ENCODE results near the gene PSD2. TPM values are rescaled to one million over a fixed set of nuclear protein-coding genes. Genes with fewer than 3 reads are reported as not detected.
A peak's percentile ranks its signal among the peaks of the same experiment; 100 is the strongest.

The PSD2 gene
- total and polyA plus RNA-seq, 2 of the 13 experiments (the other 11 are each of a cell fraction or from before 2014, with no cell fraction given) = 0.07 TPM; not detected in 1

DNA sequence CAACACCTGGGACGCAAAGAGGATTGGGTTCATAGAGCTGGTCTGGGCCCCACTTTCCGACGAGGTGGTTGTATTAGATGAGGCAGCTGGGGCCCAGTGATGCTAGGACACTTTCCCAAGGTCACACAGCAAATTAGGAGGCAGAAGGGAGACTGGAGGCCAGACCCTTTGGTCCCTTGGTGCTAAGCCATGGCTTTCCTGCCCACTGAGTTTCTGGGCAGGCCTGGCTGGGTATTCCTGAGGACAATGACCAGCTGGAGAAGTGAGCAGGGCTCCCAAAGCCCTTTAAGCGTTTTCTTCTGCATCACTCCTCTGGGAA lies 66.2 kb downstream of the PSD2 start:
- in situ Hi-C loops (cut with HindIII; ENCODE audit: extremely low pct_ligation_motif_present, low pct_unique_long_range_greater_than_20kb) = no loop called here
- FAIRE-seq = no peak
- CTCF ChIA-PET (ENCODE audit: low intra/inter-chr PET ratio, low total read pairs) = no interaction called here

DNA sequence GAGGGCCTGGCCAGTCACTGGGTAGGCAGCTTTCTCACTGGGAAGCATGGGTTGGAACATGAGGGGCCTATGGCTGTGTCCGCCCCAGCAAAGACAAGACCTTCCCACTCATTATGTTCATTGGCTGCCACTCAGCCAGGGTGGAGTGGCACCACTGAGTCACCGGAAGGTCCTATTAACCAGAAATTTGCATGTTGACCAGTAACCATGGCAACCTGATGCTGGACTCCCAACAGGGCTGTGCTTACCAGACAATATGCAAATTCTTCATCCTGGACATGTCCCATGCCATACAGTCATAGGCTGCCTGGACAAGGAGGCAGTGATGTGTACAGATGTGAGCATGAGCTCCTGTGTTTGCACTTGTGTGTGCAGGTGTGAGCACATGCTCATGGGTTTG lies 66.7 kb downstream of the PSD2 start:
- H3K79me2 ChIP-seq (ENCODE audit: insufficient read depth, low read length) = no peaks in the 10 kb centered on the region
- no TSS peak for BruUV-seq (replicated peaks)
- no peak overlapping the region for H3K4me3 ChIP-seq (replicated peaks in 1 of 3; ENCODE audit: insufficient read depth in 1 of 3, low read depth in 2 of 3, low read length in 3 of 3)
- peaks cover 2 to 37% of the 10 kb centered on the region in 2 experiments; a peak in 3 of 5 replicates for H3K27me3 ChIP-seq (ENCODE audit: control insufficient read depth in 1 of 2, insufficient read depth in 2 of 2, low read length in 2 of 2)
- H3K4me2 ChIP-seq (ENCODE audit: low read depth, low read length) = no peak overlapping the region
- intact Hi-C loops (cut with micrococcal nuclease; ENCODE audit: unreplicated experiment) = loop anchor here (10.0 kb wide), 1 partner anchor 102 kb away; no protein-coding TSS in a partner anchor
- DNase-seq (ENCODE audit: low spot score) (no peak), FAIRE-seq (no peak), ATAC-seq (no peak)
- CTCF ChIA-PET (ENCODE audit: low intra/inter-chr PET ratio, low total read pairs) = no interaction called here
- 0% methylated on average over 1 of the region's 2 CpGs for WGBS (ENCODE audit: low lambda C conversion rate)
- H2AFZ ChIP-seq (ENCODE audit: low read length) = no peak overlapping the region
- H3K9ac ChIP-seq (ENCODE audit: insufficient read depth, low read depth, low read length) = no peak overlapping the region
- H3K9me3 ChIP-seq (ENCODE audit: low read length) = no peaks in the 10 kb centered on the region
- in situ Hi-C loops (cut with HindIII; ENCODE audit: extremely low pct_ligation_motif_present, low pct_unique_long_range_greater_than_20kb) = no loop called here
- no peaks in the 10 kb centered on the region for H3K36me3 ChIP-seq (replicated peaks in 1 of 2; ENCODE audit: control insufficient read depth in 1 of 2, insufficient read depth in 2 of 2, low read length in 2 of 2)
- TF ChIP-seq, protein P1, sequence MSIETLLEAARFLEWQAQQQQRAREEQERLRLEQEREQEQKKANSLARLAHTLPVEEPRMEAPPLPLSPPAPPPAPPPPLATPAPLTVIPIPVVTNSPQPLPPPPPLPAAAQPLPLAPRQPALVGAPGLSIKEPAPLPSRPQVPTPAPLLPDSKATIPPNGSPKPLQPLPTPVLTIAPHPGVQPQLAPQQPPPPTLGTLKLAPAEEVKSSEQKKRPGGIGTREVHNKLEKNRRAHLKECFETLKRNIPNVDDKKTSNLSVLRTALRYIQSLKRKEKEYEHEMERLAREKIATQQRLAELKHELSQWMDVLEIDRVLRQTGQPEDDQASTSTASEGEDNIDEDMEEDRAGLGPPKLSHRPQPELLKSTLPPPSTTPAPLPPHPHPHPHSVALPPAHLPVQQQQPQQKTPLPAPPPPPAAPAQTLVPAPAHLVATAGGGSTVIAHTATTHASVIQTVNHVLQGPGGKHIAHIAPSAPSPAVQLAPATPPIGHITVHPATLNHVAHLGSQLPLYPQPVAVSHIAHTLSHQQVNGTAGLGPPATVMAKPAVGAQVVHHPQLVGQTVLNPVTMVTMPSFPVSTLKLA (IDR thresholded peaks at IDR 0.05) = 0 out of 2 replicates have a peak, but pooled peaks have one; percentile 21
- TF ChIP-seq, protein P2, sequence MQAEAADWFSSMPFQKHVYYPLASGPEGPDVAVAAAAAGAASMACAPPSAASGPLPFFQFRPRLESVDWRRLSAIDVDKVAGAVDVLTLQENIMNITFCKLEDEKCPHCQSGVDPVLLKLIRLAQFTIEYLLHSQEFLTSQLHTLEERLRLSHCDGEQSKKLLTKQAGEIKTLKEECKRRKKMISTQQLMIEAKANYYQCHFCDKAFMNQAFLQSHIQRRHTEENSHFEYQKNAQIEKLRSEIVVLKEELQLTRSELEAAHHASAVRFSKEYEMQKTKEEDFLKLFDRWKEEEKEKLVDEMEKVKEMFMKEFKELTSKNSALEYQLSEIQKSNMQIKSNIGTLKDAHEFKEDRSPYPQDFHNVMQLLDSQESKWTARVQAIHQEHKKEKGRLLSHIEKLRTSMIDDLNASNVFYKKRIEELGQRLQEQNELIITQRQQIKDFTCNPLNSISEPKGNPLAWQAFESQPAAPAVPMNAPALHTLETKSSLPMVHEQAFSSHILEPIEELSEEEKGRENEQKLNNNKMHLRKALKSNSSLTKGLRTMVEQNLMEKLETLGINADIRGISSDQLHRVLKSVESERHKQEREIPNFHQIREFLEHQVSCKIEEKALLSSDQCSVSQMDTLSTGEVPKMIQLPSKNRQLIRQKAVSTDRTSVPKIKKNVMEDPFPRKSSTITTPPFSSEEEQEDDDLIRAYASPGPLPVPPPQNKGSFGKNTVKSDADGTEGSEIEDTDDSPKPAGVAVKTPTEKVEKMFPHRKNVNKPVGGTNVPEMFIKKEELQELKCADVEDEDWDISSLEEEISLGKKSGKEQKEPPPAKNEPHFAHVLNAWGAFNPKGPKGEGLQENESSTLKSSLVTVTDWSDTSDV (CRISPR knock-in tag; IDR thresholded peaks at IDR 0.05) = no peak
- peak; percentile 49 for TF ChIP-seq RFX1 (IDR thresholded peaks at IDR 0.05)
- no peaks in the 10 kb centered on the region for H3K4me1 ChIP-seq (ENCODE audit: insufficient read depth, low read length)
- H3K27ac ChIP-seq (ENCODE audit: extremely low read length, insufficient read depth, low read length) = no peak overlapping the region
- no peaks in the 10 kb centered on the region for H4K20me1 ChIP-seq (ENCODE audit: insufficient read depth, low read length)
- POLR2A ChIA-PET = no interaction called here

More for the DNA sequence above, 66.2 kb downstream of the PSD2 start:
- BruUV-seq (replicated peaks) = no TSS peak
- no peak overlapping the region for H3K4me3 ChIP-seq (replicated peaks in 1 of 3; ENCODE audit: insufficient read depth in 1 of 3, low read depth in 2 of 3, low read length in 3 of 3)
- H3K27ac ChIP-seq (ENCODE audit: extremely low read length, insufficient read depth, low read length) = no peak overlapping the region
- ATAC-seq = no peak
- H3K9me3 ChIP-seq (ENCODE audit: low read length) = no peaks in the 10 kb centered on the region
- POLR2A ChIA-PET = no interaction called here
- WGBS (ENCODE audit: low lambda C conversion rate) = 0% methylated on average over 4 of the region's 4 CpGs
- no peak overlapping the region for H2AFZ ChIP-seq (ENCODE audit: low read length)
- H3K79me2 ChIP-seq (ENCODE audit: insufficient read depth, low read length) = no peaks in the 10 kb centered on the region
- no peaks in the 10 kb centered on the region for H3K4me1 ChIP-seq (ENCODE audit: insufficient read depth, low read length)
- H3K9ac ChIP-seq (ENCODE audit: insufficient read depth, low read depth, low read length) = no peak overlapping the region
- H3K36me3 ChIP-seq (replicated peaks in 1 of 2; ENCODE audit: control insufficient read depth in 1 of 2, insufficient read depth in 2 of 2, low read length in 2 of 2) = no peaks in the 10 kb centered on the region
- no peak overlapping the region for H3K4me2 ChIP-seq (ENCODE audit: low read depth, low read length)
- no peaks in the 10 kb centered on the region for H4K20me1 ChIP-seq (ENCODE audit: insufficient read depth, low read length)
- H3K27me3 ChIP-seq (ENCODE audit: control insufficient read depth in 1 of 2, insufficient read depth in 2 of 2, low read length in 2 of 2) = peaks cover 2 to 42% of the 10 kb centered on the region in 2 experiments; a peak in 3 of 5 replicates
- no peak for DNase-seq (ENCODE audit: low spot score)
- intact Hi-C loops (cut with micrococcal nuclease; ENCODE audit: unreplicated experiment) = loop anchor here (10.0 kb wide), 1 partner anchor 103 kb away; no protein-coding TSS in a partner anchor
- peak; percentile 77 for TF ChIP-seq ZNF768 (CRISPR knock-in tag; IDR thresholded peaks at IDR 0.05)
- no peak for TF ChIP-seq CEBPG (CRISPR knock-in tag; IDR thresholded peaks at IDR 0.05)

All from HepG2 (cell line).